Measurements from ENCODE around the gene CDH2. TPM values are rescaled to one million over a fixed set of nuclear protein-coding genes. Genes with fewer than 3 reads are reported as not detected.

CDH2 gene
- total RNA-seq (10 to 100 TPM in 4 of 7 donors, 1 to 10 TPM in 3; 2.9 to 15.4 (median 10.1) TPM), polyA plus RNA-seq (10 to 100 TPM; 12.3 to 78.3 TPM)
- long read RNA-seq, donor 1, full-length matches to known transcripts = 2 of 4 reads
- long read RNA-seq, donor 1, partial matches to known transcripts = 2 of 4 reads
- long read RNA-seq, donor 1, other reads (novel, unspliced or antisense) = 0 of 4 reads
- long read RNA-seq, donor 2, full-length matches to known transcripts = 8 of 8 reads
- long read RNA-seq, donor 2, partial matches to known transcripts = 0 of 8 reads
- long read RNA-seq, donor 2, other reads (novel, unspliced or antisense) = 0 of 8 reads
- long read RNA-seq, donor 3, full-length matches to known transcripts = 12 of 14 reads
- long read RNA-seq, donor 3, partial matches to known transcripts = 2 of 14 reads
- long read RNA-seq, donor 3, other reads (novel, unspliced or antisense) = 0 of 14 reads

GRCh38 chr18:28176948-28177827 is at the start of gene CDH2:
TSS of gene CDH2 (minus strand) at chr18:28177130. CDS start at chr18:28177022, 108 bp downstream.
- WGBS, 3 donors = 0 to 1% (median 0%) methylated on average over 59 to 105 of the region's 105 CpGs
- intact Hi-C loops (cut with DNase I) = no loop called here
- H3K27ac ChIP-seq = peak within 1 kb of the TSS in 1 of 2 donors; percentile 72
- peak within 1 kb of the TSS; percentile 39 for H3K4me3 ChIP-seq
- DNase-seq = peak; percentile 25 to 67 (median 58)
- H3K27me3 ChIP-seq = no peaks in the 10 kb centered on the region
- peaks cover 4% of the 10 kb centered on the region for H3K4me1 ChIP-seq (ENCODE audit: insufficient read depth)
- H3K36me3 ChIP-seq = no peaks in the 10 kb centered on the region
- no peaks in the 10 kb centered on the region for H3K9me3 ChIP-seq
- TF ChIP-seq POLR2A (IDR thresholded peaks at IDR 0.05) (no peak), EP300 (IDR thresholded peaks at IDR 0.05) (no peak), CTCF (IDR thresholded peaks at IDR 0.05) (peak in 1 of 3 donors; percentile 38)

GRCh38 chr18:28212060-28212459 is 35.1 kb upstream of the CDH2 start:
- no peaks in the 10 kb centered on the region for H3K27me3 ChIP-seq
- TF ChIP-seq POLR2A (IDR thresholded peaks at IDR 0.05) = no peak
- TF ChIP-seq CTCF (IDR thresholded peaks at IDR 0.05) = no peak
- no peak for TF ChIP-seq EP300 (IDR thresholded peaks at IDR 0.05)
- intact Hi-C loops (cut with DNase I) = no loop called here
- no peaks in the 10 kb centered on the region for H3K4me1 ChIP-seq (ENCODE audit: insufficient read depth)
- WGBS, 3 donors = 71 to 89% (median 81%) methylated on average over 3 of the region's 3 CpGs
- no peaks in the 10 kb centered on the region for H3K36me3 ChIP-seq
- H3K27ac ChIP-seq = no peak overlapping the region
- no peaks in the 10 kb centered on the region for H3K9me3 ChIP-seq
- H3K4me3 ChIP-seq = no peak overlapping the region
- no peak for DNase-seq

- H3K27me3 ChIP-seq = no peaks in the 10 kb centered on the region
- H3K36me3 ChIP-seq = no peaks in the 10 kb centered on the region
- no peak overlapping the region for H3K4me3 ChIP-seq
- intact Hi-C loops (cut with DNase I) = no loop called here
- H3K4me1 ChIP-seq (ENCODE audit: insufficient read depth) = no peaks in the 10 kb centered on the region
- no peaks in the 10 kb centered on the region for H3K9me3 ChIP-seq
- 82 to 90% (median 86%) methylated on average over 11 of the region's 11 CpGs for WGBS, 3 donors
- DNase-seq = no peak
- TF ChIP-seq POLR2A (IDR thresholded peaks at IDR 0.05) (no peak), CTCF (IDR thresholded peaks at IDR 0.05) (no peak), EP300 (IDR thresholded peaks at IDR 0.05) (no peak)
- no peak overlapping the region for H3K27ac ChIP-seq
Measured at GRCh38 chr18:28208712-28209265, 31.9 kb upstream of the CDH2 start.

- no peaks in the 10 kb centered on the region for H3K36me3 ChIP-seq
- no peaks in the 10 kb centered on the region for H3K27me3 ChIP-seq
- DNase-seq = no peak
- H3K27ac ChIP-seq = no peak overlapping the region
- WGBS, 3 donors = 75 to 85% (median 84%) methylated on average over 1 of the region's 1 CpG
- no peaks in the 10 kb centered on the region for H3K9me3 ChIP-seq
- no peak overlapping the region for H3K4me3 ChIP-seq
- intact Hi-C loops (cut with DNase I) = no loop called here
- no peaks in the 10 kb centered on the region for H3K4me1 ChIP-seq (ENCODE audit: insufficient read depth)
- no peak for TF ChIP-seq EP300 (IDR thresholded peaks at IDR 0.05)
- TF ChIP-seq POLR2A (IDR thresholded peaks at IDR 0.05) = no peak
- TF ChIP-seq CTCF (IDR thresholded peaks at IDR 0.05) = no peak
Measured at GRCh38 chr18:28208268-28208667, 31.3 kb upstream of the CDH2 start.

All from ovary (tissue), 10 donors.